ENCODE measurements around the gene CAMK2N1.

DNA sequence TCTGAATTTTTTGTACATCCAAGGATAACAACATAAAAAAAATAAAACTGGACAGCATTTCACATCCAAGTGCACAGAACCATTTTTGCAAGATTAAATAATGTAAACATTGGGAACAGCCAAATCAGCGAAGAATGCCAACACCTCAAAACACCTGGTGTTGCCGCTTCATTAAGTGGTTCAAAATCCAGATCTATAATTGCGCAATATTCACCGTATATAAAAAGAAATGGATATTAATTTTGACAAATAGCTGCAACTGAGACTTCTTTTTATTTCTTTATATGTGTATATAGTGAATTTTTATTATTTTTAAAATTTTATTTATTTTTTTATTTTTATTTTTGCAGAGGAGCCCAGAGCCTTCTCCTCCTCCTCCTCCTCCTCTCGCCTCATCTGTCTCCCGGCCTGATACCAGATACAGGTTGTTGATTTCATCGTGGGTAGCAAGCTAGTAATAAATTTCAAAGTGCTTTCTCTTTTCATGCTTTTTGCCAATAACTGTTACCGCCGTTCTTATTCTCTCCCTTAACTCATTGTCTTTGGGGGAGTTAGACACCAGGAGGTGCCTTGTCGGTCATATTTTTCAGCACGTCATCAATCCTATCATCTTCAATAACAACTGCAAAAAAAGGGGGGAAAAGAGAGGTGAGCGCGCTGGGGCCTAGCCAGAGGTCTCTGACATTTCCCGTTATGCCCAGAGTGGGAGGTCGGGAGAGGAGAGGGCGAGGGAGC lies 2.7 kb downstream of the CAMK2N1 start:
- TF ChIP-seq, protein P1, sequence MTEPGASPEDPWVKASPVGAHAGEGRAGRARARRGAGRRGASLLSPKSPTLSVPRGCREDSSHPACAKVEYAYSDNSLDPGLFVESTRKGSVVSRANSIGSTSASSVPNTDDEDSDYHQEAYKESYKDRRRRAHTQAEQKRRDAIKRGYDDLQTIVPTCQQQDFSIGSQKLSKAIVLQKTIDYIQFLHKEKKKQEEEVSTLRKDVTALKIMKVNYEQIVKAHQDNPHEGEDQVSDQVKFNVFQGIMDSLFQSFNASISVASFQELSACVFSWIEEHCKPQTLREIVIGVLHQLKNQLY (CRISPR knock-in tag; IDR thresholded peaks at IDR 0.05): no peak
- TF ChIP-seq SMAD4 (CRISPR knock-in tag; IDR thresholded peaks at IDR 0.05) (no peak), JUN (CRISPR knock-in tag; IDR thresholded peaks at IDR 0.05) (no peak), ZBTB43 (CRISPR knock-in tag; IDR thresholded peaks at IDR 0.05) (no peak), CTCF (IDR thresholded peaks at IDR 0.05) (no peak), ETV6 (CRISPR knock-in tag; IDR thresholded peaks at IDR 0.05) (no peak), MAX (CRISPR knock-in tag; IDR thresholded peaks at IDR 0.05) (no peak), MXD4 (CRISPR knock-in tag; IDR thresholded peaks at IDR 0.05; ENCODE audit: borderline replicate concordance) (no peak), ZNF232 (CRISPR knock-in tag; IDR thresholded peaks at IDR 0.05) (no peak)
- TF ChIP-seq, protein P2, sequence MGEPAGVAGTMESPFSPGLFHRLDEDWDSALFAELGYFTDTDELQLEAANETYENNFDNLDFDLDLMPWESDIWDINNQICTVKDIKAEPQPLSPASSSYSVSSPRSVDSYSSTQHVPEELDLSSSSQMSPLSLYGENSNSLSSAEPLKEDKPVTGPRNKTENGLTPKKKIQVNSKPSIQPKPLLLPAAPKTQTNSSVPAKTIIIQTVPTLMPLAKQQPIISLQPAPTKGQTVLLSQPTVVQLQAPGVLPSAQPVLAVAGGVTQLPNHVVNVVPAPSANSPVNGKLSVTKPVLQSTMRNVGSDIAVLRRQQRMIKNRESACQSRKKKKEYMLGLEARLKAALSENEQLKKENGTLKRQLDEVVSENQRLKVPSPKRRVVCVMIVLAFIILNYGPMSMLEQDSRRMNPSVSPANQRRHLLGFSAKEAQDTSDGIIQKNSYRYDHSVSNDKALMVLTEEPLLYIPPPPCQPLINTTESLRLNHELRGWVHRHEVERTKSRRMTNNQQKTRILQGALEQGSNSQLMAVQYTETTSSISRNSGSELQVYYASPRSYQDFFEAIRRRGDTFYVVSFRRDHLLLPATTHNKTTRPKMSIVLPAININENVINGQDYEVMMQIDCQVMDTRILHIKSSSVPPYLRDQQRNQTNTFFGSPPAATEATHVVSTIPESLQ (CRISPR knock-in tag; IDR thresholded peaks at IDR 0.05): no peak

All from WTC11 (cell line).